Loucy (cell line): Measurements from ENCODE around the gene GIPC3.

Experiments
- H2AFZ ChIP-seq: fragments of 200-600 bp; sonication (generic); 2 replicates; pipeline ENCODE4 v1.6.0; 2016; ENCODE audit warnings: antibody characterized with exemption, mild to moderate bottlenecking, low read length, moderate library complexity
- H3F3A ChIP-seq: fragments of 200-600 bp; 2 replicates; pipeline ENCODE4 v1.6.0; 2016; ENCODE audit warnings: antibody characterized with exemption, low read depth, mild to moderate bottlenecking
- H3K27me3 ChIP-seq: fragments of 200-600 bp; sonication (generic); 2 replicates; pipeline ENCODE4 v1.6.1; 2014; ENCODE audit warnings: low read length, mild to moderate bottlenecking; ENCODE audit not compliant: insufficient read depth, poor library complexity, severe bottlenecking
- H3K36me3 ChIP-seq: fragments of 200-600 bp; sonication (generic); 2 replicates; pipeline ENCODE4 v1.6.1; 2016; ENCODE audit warnings: low read length; ENCODE audit not compliant: insufficient read depth
- H3K4me1 ChIP-seq: fragments of 200-600 bp; sonication (generic); 2 replicates; pipeline ENCODE4 v1.5.1; 2014; ENCODE audit warnings: low read length, mild to moderate bottlenecking; ENCODE audit not compliant: insufficient read depth, poor library complexity, severe bottlenecking
- H3K4me2 ChIP-seq: fragments of 200-600 bp; sonication (generic); 2 replicates; pipeline ENCODE4 v1.6.0; 2014; ENCODE audit warnings: antibody characterized with exemption, low read length, low read depth, mild to moderate bottlenecking; ENCODE audit not compliant: poor library complexity, severe bottlenecking
- H3K4me3 ChIP-seq: fragments of 200-600 bp; sonication (generic); 2 replicates; pipeline ENCODE4 v1.5.1; 2014; ENCODE audit warnings: low read length, mild to moderate bottlenecking, mixed read lengths; ENCODE audit not compliant: poor library complexity, severe bottlenecking
- H3K79me2 ChIP-seq: fragments of 200-600 bp; sonication (generic); 2 replicates; pipeline ENCODE4 v1.6.1; 2014; ENCODE audit warnings: low read length; ENCODE audit not compliant: insufficient read depth
- H3K9ac ChIP-seq: fragments of 200-600 bp; sonication (generic); 2 replicates; pipeline ENCODE4 v1.6.0; 2014; ENCODE audit warnings: mild to moderate bottlenecking, low read depth, low read length, moderate library complexity; ENCODE audit not compliant: poor library complexity, severe bottlenecking
- H3K9me2 ChIP-seq: fragments of 200-600 bp; sonication (generic); replicated peaks from 2 replicates; pipeline ENCODE4 v1.6.1; 2016; ENCODE audit warnings: low read depth, low read length, mixed read lengths
- H3K9me3 ChIP-seq: fragments of 200-600 bp; sonication (generic); 2 replicates; pipeline ENCODE4 v1.6.1; 2014; ENCODE audit warnings: mild to moderate bottlenecking, antibody characterized with exemption, low read length, low read depth; ENCODE audit not compliant: insufficient read depth
- H4K20me1 ChIP-seq: fragments of 200-600 bp; sonication (generic); 2 replicates; pipeline ENCODE4 v1.6.0; 2014; ENCODE audit warnings: antibody characterized with exemption, low read length, mild to moderate bottlenecking; ENCODE audit not compliant: insufficient read depth, poor library complexity, severe bottlenecking
- CTCF ChIP-seq: fragments of 200-600 bp; sonication (generic); conservative IDR thresholded peaks from 2 replicates; pipeline ENCODE4 v1.5.1; 2014; ENCODE audit warnings: mild to moderate bottlenecking, antibody characterized with exemption, low read length
- EZH2phosphoT487 ChIP-seq: fragments of 200-600 bp; IDR thresholded peaks from 2 replicates; pipeline ENCODE4 v1.6.1; 2018; ENCODE audit warnings: antibody characterized with exemption, mild to moderate bottlenecking, moderate library complexity, borderline replicate concordance

GIPC3 gene

DNA sequence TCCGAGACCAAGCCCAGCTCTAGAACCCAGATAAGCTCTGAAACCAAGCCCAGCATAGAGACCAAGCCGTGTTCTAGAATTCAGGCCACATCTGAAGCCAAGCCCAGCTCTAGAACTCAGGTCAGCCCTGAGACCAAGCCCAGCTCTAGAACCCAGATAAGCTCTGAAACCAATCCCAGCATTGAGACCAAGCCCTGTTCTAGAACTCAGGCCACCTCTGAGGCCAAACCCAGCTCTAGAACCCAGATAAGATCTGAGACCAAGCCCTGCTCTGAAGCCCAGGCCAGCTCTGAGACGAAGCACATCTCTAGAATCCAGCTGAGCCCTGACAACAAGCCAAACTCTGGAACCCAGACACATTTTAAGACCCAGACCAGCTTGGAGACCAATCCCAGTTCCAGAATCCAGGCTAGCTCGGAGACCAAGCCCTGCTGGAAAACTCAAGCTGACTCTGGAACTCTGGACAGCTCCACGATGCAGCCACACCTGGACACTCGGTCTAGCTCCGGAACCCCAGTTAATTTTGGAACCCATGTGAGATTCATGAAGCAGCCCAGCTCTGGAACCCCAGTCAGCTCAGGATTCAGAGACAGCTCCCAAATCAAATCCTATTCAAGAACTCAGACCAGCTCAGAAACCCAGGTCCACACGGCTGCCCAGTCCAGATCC is 5.8 kb downstream of the GIPC3 start:
- Histone ChIP-seq H3K9me2 (no peaks in the 10 kb centered on the region), H4K20me1 (no peaks in the 10 kb centered on the region), H3K4me2 (no peak overlapping the region), H3K9me3 (peaks cover 6% of the 10 kb centered on the region; the same call in 1 of the 2 replicates), H3K79me2 (no peaks in the 10 kb centered on the region), H3K36me3 (no peaks in the 10 kb centered on the region), H3K27me3 (no peaks in the 10 kb centered on the region), H3K4me1 (no peaks in the 10 kb centered on the region), H2AFZ (no peak overlapping the region), H3K4me3 (no peak overlapping the region), H3F3A (no peaks in the 10 kb centered on the region), H3K9ac (no peak overlapping the region)
- TF ChIP-seq CTCF: no peak
- no peak for TF ChIP-seq EZH2phosphoT487

DNA sequence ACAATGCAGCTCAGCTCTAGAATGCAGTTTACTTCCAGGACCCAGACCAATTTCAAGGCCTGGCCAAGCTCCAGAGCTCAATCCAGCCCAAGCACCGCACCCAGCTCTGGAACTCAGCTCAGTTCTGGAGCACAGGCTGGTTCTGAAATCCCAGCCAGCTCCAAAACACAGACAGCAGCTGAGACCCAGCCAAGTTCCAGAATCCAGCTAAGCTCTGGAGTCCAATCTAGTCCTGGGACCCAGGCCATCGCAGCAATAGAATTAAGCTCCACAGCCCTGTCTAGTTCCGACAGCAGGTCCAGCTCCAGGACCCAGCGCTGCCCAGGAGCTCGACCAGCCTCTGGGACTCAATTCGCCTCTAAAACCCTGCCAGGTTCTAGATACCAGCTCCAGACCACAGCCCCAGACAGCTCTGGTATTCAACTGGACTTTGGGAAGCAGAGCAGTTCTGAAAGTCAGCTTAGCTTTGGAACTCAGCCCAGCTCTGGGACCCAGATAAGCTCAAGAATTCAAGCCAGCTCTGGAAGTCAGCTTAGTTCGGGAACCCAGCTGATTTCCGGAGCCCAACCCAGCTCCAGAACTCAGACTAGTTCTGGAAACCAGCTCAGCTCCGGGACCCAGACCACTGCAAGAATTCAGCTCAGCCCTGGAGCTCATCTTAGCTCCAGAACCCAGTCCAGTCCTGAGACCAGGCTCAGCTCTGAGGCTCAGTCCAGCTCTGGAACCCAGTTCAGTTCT is 6.8 kb downstream of the GIPC3 start:
- H3F3A ChIP-seq: no peaks in the 10 kb centered on the region
- H2AFZ ChIP-seq: no peak overlapping the region
- TF ChIP-seq CTCF (no peak), EZH2phosphoT487 (no peak)
- no peaks in the 10 kb centered on the region for H3K9me2 ChIP-seq
- H3K4me1 ChIP-seq: no peaks in the 10 kb centered on the region
- H3K36me3 ChIP-seq: no peaks in the 10 kb centered on the region
- H3K9ac ChIP-seq: no peak overlapping the region
- no peaks in the 10 kb centered on the region for H3K79me2 ChIP-seq
- H3K4me2 ChIP-seq: no peak overlapping the region
- no peaks in the 10 kb centered on the region for H4K20me1 ChIP-seq
- no peak overlapping the region for H3K4me3 ChIP-seq
- H3K9me3 ChIP-seq: peaks cover 6% of the 10 kb centered on the region; the same call in 1 of the 2 replicates
- H3K27me3 ChIP-seq: no peaks in the 10 kb centered on the region

DNA sequence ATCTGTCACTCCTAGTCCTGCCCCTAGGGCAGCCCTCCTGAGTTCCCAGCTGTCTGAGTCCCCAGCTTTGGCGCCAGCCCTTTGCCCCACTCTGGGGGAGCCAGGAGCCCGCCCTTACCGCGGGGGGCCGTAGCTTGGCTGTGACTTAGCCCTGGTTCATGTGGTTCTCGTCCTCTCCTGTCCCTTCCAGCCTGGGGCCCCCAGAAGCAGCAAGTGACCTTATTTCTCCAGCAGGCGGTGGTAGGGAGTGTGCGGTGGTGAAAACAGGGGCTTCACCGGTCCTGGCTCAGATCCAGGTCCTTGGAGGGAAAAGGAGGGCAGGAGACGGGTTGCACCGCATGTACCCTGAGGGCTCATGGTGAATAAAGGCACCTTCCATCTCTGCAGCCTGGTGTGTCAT is 7.9 kb downstream of the GIPC3 start:
- Histone ChIP-seq H3K9ac (no peak overlapping the region), H3F3A (no peaks in the 10 kb centered on the region), H3K9me2 (no peaks in the 10 kb centered on the region), H3K4me3 (no peak overlapping the region), H4K20me1 (no peaks in the 10 kb centered on the region), H2AFZ (no peak overlapping the region), H3K4me1 (no peaks in the 10 kb centered on the region), H3K9me3 (peaks cover 6% of the 10 kb centered on the region; the same call in 1 of the 2 replicates), H3K27me3 (no peaks in the 10 kb centered on the region), H3K36me3 (no peaks in the 10 kb centered on the region), H3K79me2 (no peaks in the 10 kb centered on the region), H3K4me2 (no peak overlapping the region)
- no peak for TF ChIP-seq CTCF
- TF ChIP-seq EZH2phosphoT487: no peak
